Endothelial cell of umbilical vein (primary cell): ENCODE measurements around the gene SYTL2. TPM values are rescaled to one million over a fixed set of nuclear protein-coding genes. Genes with fewer than 3 reads are reported as not detected.

ENCODE experiments used
- BruUV-seq: library from RNA; stranded (reverse); fragments of 400-500 nt; replicated peaks from 2 replicates; lab custom pipeline; 2021; lab: Mats Ljungman, UMichigan
- CTCF ChIA-PET: fragments of 300-600, 350-600 bp; sonication (Branson Sonifier 250); formaldehyde crosslinking; loops from one replicate; lab custom pipeline; 2021; ENCODE audit warnings: antibody characterized with exemption, inconsistent platforms; lab: Charles Lee
- POLR2A ChIA-PET: fragments of 300-600, 350-600 bp; sonication (Branson Sonifier 250); formaldehyde crosslinking; loops from one replicate; lab custom pipeline; 2021; ENCODE audit warnings: antibody characterized with exemption, inconsistent platforms; lab: Charles Lee
- DNase-seq: peaks from one replicate; pipeline ENCODE4 v3.0.0-alpha.2; 2011; ENCODE audit warnings: low read depth, low spot score
- FAIRE-seq: peaks from 2 replicates; lab custom pipeline; 2011; peaks lifted over from hg19 to GRCh38; lab: Jason Lieb, UNC
- H2AFZ ChIP-seq: 2 replicates; pipeline ENCODE4 v1.6.0; 2012; ENCODE audit warnings: low read depth, low read length, control low read depth, inconsistent platforms
- H3K27ac ChIP-seq: 2 replicates; pipeline ENCODE4 v1.5.1; 2011; ENCODE audit warnings: low read depth, mild to moderate bottlenecking, control low read depth, low read length, moderate library complexity; ENCODE audit not compliant: insufficient read depth
- H3K27me3 ChIP-seq, 2 experiments: 2 replicates each; pipeline versions ENCODE4 v1.6.0 to v1.6.1; 2011; ENCODE audit warnings: low read length in 2 of 2, mixed read lengths in 1 of 2; ENCODE audit not compliant: control insufficient read depth in 2 of 2, insufficient read depth in 2 of 2
- H3K36me3 ChIP-seq, 2 experiments: 2 replicates in 1 of 2; 3 replicates in 1 of 2; pipeline ENCODE4 v1.5.1; 2011; ENCODE audit warnings: low read length in 2 of 2, mild to moderate bottlenecking in 1 of 2, moderate library complexity in 1 of 2; ENCODE audit not compliant: control insufficient read depth in 2 of 2, insufficient read depth in 2 of 2; ENCODE audit errors: extremely low read depth in 1 of 2
- H3K4me1 ChIP-seq: 3 replicates; pipeline ENCODE4 v1.5.1; 2011; ENCODE audit warnings: mild to moderate bottlenecking, low read length; ENCODE audit not compliant: control insufficient read depth, insufficient read depth; ENCODE audit errors: extremely low read depth
- H3K4me2 ChIP-seq: 2 replicates; pipeline ENCODE4 v1.6.1; 2011; ENCODE audit warnings: low read length, control low read depth, mixed read lengths; ENCODE audit not compliant: insufficient read depth
- H3K4me3 ChIP-seq, 3 experiments: fragments of 200-600 bp in 1 of 3; sonication (generic), shearing (Covaris generic) in 1 of 3; replicated peaks in 1 of 3; 2 replicates each; pipeline ENCODE4 v1.5.1; 2011 to 2016; ENCODE audit warnings: control low read depth in 3 of 3, low read length in 3 of 3, mild to moderate bottlenecking in 2 of 3, inconsistent platforms in 1 of 3, low read depth in 1 of 3, moderate library complexity in 1 of 3; ENCODE audit not compliant: insufficient read depth in 1 of 3
- H3K79me2 ChIP-seq: 2 replicates; pipeline ENCODE4 v1.6.0; 2012; ENCODE audit warnings: low read length, inconsistent platforms; ENCODE audit not compliant: control insufficient read depth, insufficient read depth
- H3K9ac ChIP-seq: replicated peaks from 2 replicates; pipeline ENCODE3; 2011; ENCODE audit warnings: low read length, control low read depth; ENCODE audit not compliant: insufficient read depth; ENCODE audit errors: extremely low read depth
- H3K9me1 ChIP-seq: replicated peaks from 3 replicates; pipeline ENCODE4 v1.6.0; 2011; ENCODE audit warnings: mild to moderate bottlenecking, low read length; ENCODE audit not compliant: control insufficient read depth, insufficient read depth; ENCODE audit errors: extremely low read depth
- H3K9me3 ChIP-seq: replicated peaks from 2 replicates; pipeline ENCODE4 v1.5.1; 2012; ENCODE audit warnings: low read length, inconsistent platforms; ENCODE audit not compliant: control insufficient read depth, insufficient read depth
- H4K20me1 ChIP-seq: replicated peaks from 2 replicates; pipeline ENCODE3; 2011; ENCODE audit warnings: mild to moderate bottlenecking, low read length; ENCODE audit not compliant: control insufficient read depth, insufficient read depth; ENCODE audit errors: extremely low read depth
- CTCF ChIP-seq, 2 donors: IDR thresholded peaks; 1 replicate in 1 of 2; 2 replicates in 1 of 2; pipeline ENCODE4 v1.5.1; 2011; ENCODE audit warnings: low read length in 2 of 2, mild to moderate bottlenecking in 2 of 2, moderate library complexity in 2 of 2, control low read depth in 1 of 2, inconsistent platforms in 1 of 2, low read depth in 1 of 2; ENCODE audit not compliant: insufficient read depth in 1 of 2; ENCODE audit errors: extremely low read depth in 1 of 2
- FOS ChIP-seq: IDR thresholded peaks from 2 replicates; pipeline ENCODE4 v1.6.1; 2011; ENCODE audit warnings: mild to moderate bottlenecking, low read length, moderate library complexity, borderline replicate concordance; ENCODE audit not compliant: insufficient read depth
- MYC ChIP-seq: IDR thresholded peaks from one replicate; pipeline ENCODE4 v1.6.1; 2011; ENCODE audit warnings: mild to moderate bottlenecking, low read depth, low read length
- POLR2A ChIP-seq: IDR thresholded peaks from 2 replicates; pipeline ENCODE4 v1.6.1; 2012; ENCODE audit warnings: low read depth, mild to moderate bottlenecking, control low read depth, low read length
- POLR2AphosphoS5 ChIP-seq: IDR thresholded peaks from 2 replicates; pipeline ENCODE4 v1.6.1; 2012; ENCODE audit warnings: low read depth, mild to moderate bottlenecking, control low read depth, low read length, moderate library complexity; ENCODE audit not compliant: insufficient read depth
- dilution Hi-C: fragments of 300-500 bp; cut with MboI; formaldehyde crosslinking; loops from one replicate; pipeline ENCODE4 v1.15.0; 2019; ENCODE audit warnings: low sequenced_read_pairs; ENCODE audit not compliant: extremely low pct_ligation_motif_present
- intact Hi-C: fragments of 100-400 bp; cut with micrococcal nuclease; formaldehyde crosslinking; loops from one replicate; pipeline ENCODE4 v1.10.0; 2022
- polyA plus RNA-seq, 4 experiments: library from polyadenylated mRNA; depleted of rRNA in 3 of 4; stranded (reverse) in 3 of 4; unstranded in 1 of 4; fragments of >200 nt; gene quantifications; 2 replicates each; pipeline versions ENCODE4 v1.2.1 to v1.2.3, GENCODE V29; 2011 to 2012; ENCODE audit warnings: missing spikeins in 1 of 4
- total RNA-seq: library from RNA; stranded (reverse); gene quantifications from 2 replicates; pipeline ENCODE4 v1.2.3, GENCODE V29; 2021
- TF ChIP-seq, protein P1 (sequence below): IDR thresholded peaks from 2 replicates; pipeline ENCODE4 v1.6.1; 2011; ENCODE audit not compliant: insufficient read depth, insufficient read length

The SYTL2 gene
- total and polyA plus RNA-seq, 2 donors (not counting 3 experiments of a cell fraction or from before 2014, with no cell fraction given): 1.4 to 2.4 TPM

DNA sequence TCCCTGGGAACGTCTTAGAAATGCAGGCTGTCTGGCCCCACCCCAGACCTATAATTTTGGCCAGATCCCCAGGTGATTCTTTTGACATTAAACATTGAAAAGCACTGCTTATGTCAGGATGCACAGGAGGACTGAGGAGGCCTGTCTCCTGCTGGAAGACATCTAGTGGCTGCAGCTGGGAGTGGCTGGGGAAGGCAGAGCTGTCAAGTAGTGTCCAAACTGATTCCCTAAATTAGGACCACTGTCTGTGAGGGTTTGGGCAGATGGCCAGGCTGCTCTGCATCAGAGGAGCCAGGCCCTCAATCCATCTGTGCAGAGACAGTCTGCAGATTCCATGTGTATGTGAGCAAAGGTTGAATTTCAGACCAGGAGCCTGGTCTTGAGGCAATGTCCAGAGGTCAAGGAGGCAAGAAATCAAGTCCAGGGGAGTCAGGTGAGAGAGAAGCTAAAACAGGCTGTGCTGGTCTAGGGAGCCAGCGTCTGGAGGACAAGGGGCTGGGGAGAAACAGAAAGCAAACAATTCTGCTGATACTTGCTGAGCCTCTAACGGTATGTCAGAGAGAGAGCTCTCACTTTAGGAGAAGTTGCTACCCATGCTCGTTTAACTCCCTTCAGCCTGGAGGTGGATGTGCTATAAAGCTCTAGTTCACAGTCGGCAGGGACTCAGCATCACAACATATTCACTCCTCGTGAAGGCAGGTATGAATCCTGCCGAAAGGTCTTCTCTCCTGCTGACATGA lies 15.3 kb upstream of the SYTL2 start:
- BruUV-seq: no TSS peak
- no peak overlapping the region for H3K4me2 ChIP-seq
- dilution Hi-C loops: no loop called here
- peak; percentile 56 for FAIRE-seq
- H3K9me1 ChIP-seq: no peaks in the 10 kb centered on the region
- CTCF ChIA-PET: interaction anchor here (0.6 to 2.6 kb wide), 5 partner anchors 12 to 198 kb away, joined by 3 to 18 read pairs (median 3); partner anchors contain the start of gene TMEM126B
- peaks cover 0 to 2% of the 10 kb centered on the region in 2 experiments for H3K27me3 ChIP-seq
- POLR2A ChIA-PET: no interaction called here
- H2AFZ ChIP-seq: no peak overlapping the region
- H3K27ac ChIP-seq: no peak overlapping the region
- DNase-seq: peak; percentile 19
- H3K4me1 ChIP-seq: peaks cover 7% of the 10 kb centered on the region
- TF ChIP-seq CTCF (IDR thresholded peaks at IDR 0.05; ENCODE audit: extremely low read depth in 1 of 2, insufficient read depth in 1 of 2, low read depth in 1 of 2, low read length in 2 of 2) (peak in 1 of 2 donors; percentile 49), FOS (no peak)
- no peaks in the 10 kb centered on the region for H3K9me3 ChIP-seq
- no peaks in the 10 kb centered on the region for H3K36me3 ChIP-seq
- H3K79me2 ChIP-seq: no peaks in the 10 kb centered on the region
- intact Hi-C loops: loop anchor here (1.0 kb wide), 1 partner anchor 132 kb away; no protein-coding TSS in a partner anchor
- H3K4me3 ChIP-seq: no peak overlapping the region
- no peak overlapping the region for H3K9ac ChIP-seq
- no peaks in the 10 kb centered on the region for H4K20me1 ChIP-seq

- no peaks in the 10 kb centered on the region for H3K79me2 ChIP-seq
- ChIA-PET POLR2A (no interaction called here), CTCF (interaction anchor here (1.2 to 2.6 kb wide), 3 partner anchors 11 to 131 kb away, joined by 3 to 18 read pairs (median 4); no protein-coding TSS in a partner anchor)
- H2AFZ ChIP-seq: no peak overlapping the region
- peaks cover 0 to 2% of the 10 kb centered on the region in 2 experiments for H3K27me3 ChIP-seq
- TF ChIP-seq MYC (no peak), POLR2A (no peak), POLR2AphosphoS5 (no peak), FOS (no peak)
- TF ChIP-seq, protein P1, sequence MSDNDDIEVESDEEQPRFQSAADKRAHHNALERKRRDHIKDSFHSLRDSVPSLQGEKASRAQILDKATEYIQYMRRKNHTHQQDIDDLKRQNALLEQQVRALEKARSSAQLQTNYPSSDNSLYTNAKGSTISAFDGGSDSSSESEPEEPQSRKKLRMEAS: no peak
- peaks cover 7% of the 10 kb centered on the region for H3K4me1 ChIP-seq
- no peak overlapping the region for H3K4me3 ChIP-seq
- no peak overlapping the region for H3K4me2 ChIP-seq
- no peaks in the 10 kb centered on the region for H3K9me3 ChIP-seq
- intact Hi-C loops (loop anchor here (1.0 kb wide), 1 partner anchor 131 kb away; no protein-coding TSS in a partner anchor), dilution Hi-C loops (no loop called here)
- H3K9me1 ChIP-seq: no peaks in the 10 kb centered on the region
- H3K27ac ChIP-seq: no peak overlapping the region
- FAIRE-seq: no peak
- H3K36me3 ChIP-seq: no peaks in the 10 kb centered on the region
- no peak for DNase-seq
- BruUV-seq: no TSS peak
- H4K20me1 ChIP-seq: no peaks in the 10 kb centered on the region
- H3K9ac ChIP-seq: no peak overlapping the region
These were observed 14.7 kb upstream of the SYTL2 start for GRCh38 chr11:85825616-85826015.
